Natural killer cell (primary cell): ENCODE results near the gene TMC2. TPM values are rescaled to one million over a fixed set of nuclear protein-coding genes. Genes with fewer than 3 reads are reported as not detected.
"Not testable (repeated sequence)": the region's sequence is repeated elsewhere in the genome, so short reads cannot be mapped to it uniquely, and the experiment has no call there.

Source experiments
- ATAC-seq, 3 donors: fragments of 150-1000 bp in 2 of 3; fragments of 200-7000 bp in 1 of 3; cut with Tn5 transposase; 1 replicate in 1 of 3; 2 replicates in 2 of 3; pipeline ENCODE4 v1.10.0; 2021; ENCODE audit warnings: mild to moderate bottlenecking in 2 of 3, moderate library complexity in 2 of 3
- DNase-seq, 2 donors: peaks; one replicate each; pipeline versions ENCODE4 v3.0.0 to v3.0.0-alpha.2; 2013 to 2021; ENCODE audit warnings: mixed read lengths in 1 of 2
- H3K27ac ChIP-seq: one replicate; pipeline ENCODE4 v1.5.1; 2013; ENCODE audit warnings: mild to moderate bottlenecking, low read length
- H3K27me3 ChIP-seq: one replicate; pipeline ENCODE4 v1.6.1; 2013; ENCODE audit warnings: low read length; ENCODE audit not compliant: control insufficient read depth, insufficient read depth
- H3K36me3 ChIP-seq: one replicate; pipeline ENCODE4 v1.6.1; 2013; ENCODE audit warnings: low read length; ENCODE audit not compliant: control insufficient read depth, insufficient read depth
- H3K4me1 ChIP-seq: one replicate; pipeline ENCODE4 v1.6.1; 2013; ENCODE audit warnings: low read length; ENCODE audit not compliant: control insufficient read depth, insufficient read depth
- H3K4me3 ChIP-seq: one replicate; pipeline ENCODE4 v1.5.1; 2013; ENCODE audit warnings: low read length
- H3K9me3 ChIP-seq: one replicate; pipeline ENCODE4 v1.6.1; 2013; ENCODE audit warnings: low read length; ENCODE audit not compliant: control insufficient read depth, insufficient read depth
- H3K27ac Mint-ChIP-seq, 2 donors: one replicate each; pipeline ENCODE4 v1.8.0; 2022; ENCODE audit warnings: mild to moderate bottlenecking in 2 of 2, mixed read lengths in 2 of 2, moderate library complexity in 1 of 2
- H3K27me3 Mint-ChIP-seq, 2 donors: one replicate each; pipeline ENCODE4 v1.8.0; 2022; ENCODE audit warnings: low read depth in 2 of 2, mixed read lengths in 2 of 2
- H3K36me3 Mint-ChIP-seq: one replicate; pipeline ENCODE4 v1.8.0; 2022; ENCODE audit warnings: mixed read lengths
- H3K4me1 Mint-ChIP-seq, 2 donors: one replicate each; pipeline ENCODE4 v1.8.0; 2022; ENCODE audit warnings: mixed read lengths in 2 of 2
- H3K4me3 Mint-ChIP-seq: one replicate; pipeline ENCODE4 v1.8.0; 2022; ENCODE audit warnings: mild to moderate bottlenecking, moderate library complexity, mixed read lengths
- H3K9me3 Mint-ChIP-seq, 2 donors: one replicate each; pipeline ENCODE4 v1.8.0; 2022; ENCODE audit warnings: mixed read lengths in 2 of 2
- CTCF ChIP-seq: fragments of 200-600 bp; IDR thresholded peaks from one replicate; pipeline ENCODE4 v1.8.0; 2022; ENCODE audit warnings: antibody characterized with exemption
- WGBS: methylation state at CpG from one replicate; pipeline ENCODE4 v1.1.7; 2013; ENCODE audit warnings: missing lambda C conversion rate; ENCODE audit not compliant: insufficient coverage; 5-methylcytosine and 5-hydroxymethylcytosine counted together
- intact Hi-C: fragments of 100-400 bp; cut with micrococcal nuclease; formaldehyde crosslinking; loops from one replicate; pipeline ENCODE4 v1.14.2; 2022
- total RNA-seq, 4 donors: library from RNA; stranded (reverse); fragments of 120-200 nt in 1 of 4; gene quantifications; one replicate each; pipeline versions ENCODE4 v1.2.3 to v1.2.4, GENCODE V29; 2013 to 2022

TMC2 gene
- 1 to 10 TPM in 1 of 3 donors, under 1 TPM in 1, not detected in 1; 0.94 to 1.3 TPM for total RNA-seq
- total RNA-seq (2013): 0.27 TPM

GRCh38 chr20:2536560-2536986 is at the start of gene TMC2:
TSS of gene TMC2 (plus strand) at chr20:2536573. CDS start at chr20:2536622, 49 bp downstream.
- ATAC-seq (no peak), DNase-seq (no peak)
- peaks cover 26 to 39% of the 10 kb centered on the region in 2 donors for H3K27me3 Mint-ChIP-seq
- H3K9me3 Mint-ChIP-seq: no peaks in the 10 kb centered on the region
- Histone ChIP-seq H3K4me1 (no peaks in the 10 kb centered on the region), H3K4me3 (no peak within 1 kb of the TSS), H3K27ac (no peak within 1 kb of the TSS), H3K9me3 (no peaks in the 10 kb centered on the region), H3K27me3 (no peaks in the 10 kb centered on the region), H3K36me3 (no peaks in the 10 kb centered on the region)
- 75% methylated on average over 13 of the region's 13 CpGs for WGBS
- no peak within 1 kb of the TSS for H3K4me3 Mint-ChIP-seq
- H3K4me1 Mint-ChIP-seq: no peaks in the 10 kb centered on the region
- H3K27ac Mint-ChIP-seq: no peak within 1 kb of the TSS
- H3K36me3 Mint-ChIP-seq: no peaks in the 10 kb centered on the region
- TF ChIP-seq CTCF: no peak
- intact Hi-C loops: no loop called here

GRCh38 chr20:2502808-2503384 is 33.5 kb upstream of the TMC2 start:
- H3K4me1 Mint-ChIP-seq, H3K27ac ChIP-seq, H3K9me3 ChIP-seq, intact Hi-C loops, H3K27me3 ChIP-seq, ATAC-seq, H3K4me3 ChIP-seq, H3K4me1 ChIP-seq, H3K4me3 Mint-ChIP-seq, H3K36me3 Mint-ChIP-seq, H3K27ac Mint-ChIP-seq, DNase-seq, H3K27me3 Mint-ChIP-seq, H3K9me3 Mint-ChIP-seq: not testable (repeated sequence)
- peaks cover 13% of the 10 kb centered on the region for H3K36me3 ChIP-seq
- WGBS: 100% methylated on average over 1 of the region's 2 CpGs

GRCh38 chr20:2504803-2505202 is 31.6 kb upstream of the TMC2 start:
- 78% methylated on average over 2 of the region's 2 CpGs for WGBS
- H3K4me3 Mint-ChIP-seq, DNase-seq, ATAC-seq, H3K27me3 Mint-ChIP-seq, H3K36me3 Mint-ChIP-seq, H3K36me3 ChIP-seq, H3K27ac ChIP-seq, H3K4me3 ChIP-seq, H3K9me3 Mint-ChIP-seq, H3K27me3 ChIP-seq, H3K9me3 ChIP-seq, H3K27ac Mint-ChIP-seq: not testable (repeated sequence)
- H3K4me1 Mint-ChIP-seq: peaks cover 18 to 20% of the 10 kb centered on the region in 2 donors
- H3K4me1 ChIP-seq: peaks cover 14% of the 10 kb centered on the region
- intact Hi-C loops: loop anchor here (5.0 kb wide), 1 partner anchor 157 kb away; the partner anchor contains the start of gene IDH3B

GRCh38 chr20:2506426-2506825 is 29.9 kb upstream of the TMC2 start:
- not testable (repeated sequence) for H3K27ac Mint-ChIP-seq, ATAC-seq, H3K4me3 Mint-ChIP-seq, H3K27me3 ChIP-seq, H3K4me3 ChIP-seq, H3K9me3 Mint-ChIP-seq, H3K36me3 Mint-ChIP-seq, DNase-seq, H3K27ac ChIP-seq, H3K27me3 Mint-ChIP-seq, H3K9me3 ChIP-seq, H3K36me3 ChIP-seq
- H3K4me1 ChIP-seq: peaks cover 14% of the 10 kb centered on the region
- intact Hi-C loops: loop anchor here (5.0 kb wide), 1 partner anchor 156 kb away; the partner anchor contains the start of gene IDH3B
- WGBS: 100% methylated on average over 1 of the region's 5 CpGs
- H3K4me1 Mint-ChIP-seq: peaks cover 18 to 20% of the 10 kb centered on the region in 2 donors

GRCh38 chr20:2507464-2507863 is 28.9 kb upstream of the TMC2 start:
- Histone ChIP-seq H3K4me3 (no peak overlapping the region), H3K27ac (no peak overlapping the region), H3K4me1 (peaks cover 14% of the 10 kb centered on the region), H3K9me3 (no peaks in the 10 kb centered on the region), H3K36me3 (no peaks in the 10 kb centered on the region), H3K27me3 (no peaks in the 10 kb centered on the region)
- no peak for TF ChIP-seq CTCF
- no peak overlapping the region for H3K27ac Mint-ChIP-seq
- no peaks in the 10 kb centered on the region for H3K9me3 Mint-ChIP-seq
- H3K27me3 Mint-ChIP-seq: peaks cover 4 to 19% of the 10 kb centered on the region in 2 donors
- WGBS: 96% methylated on average over 4 of the region's 5 CpGs
- DNase-seq (no peak), ATAC-seq (no peak)
- H3K36me3 Mint-ChIP-seq: no peaks in the 10 kb centered on the region
- intact Hi-C loops: loop anchor here (5.0 kb wide), 1 partner anchor 155 kb away; the partner anchor contains the start of gene IDH3B
- peak overlapping the region; percentile 100 for H3K4me3 Mint-ChIP-seq
- peaks cover 18 to 20% of the 10 kb centered on the region in 2 donors for H3K4me1 Mint-ChIP-seq
